ENCODE data around the gene PARP8.

The PARP8 gene

DNA sequence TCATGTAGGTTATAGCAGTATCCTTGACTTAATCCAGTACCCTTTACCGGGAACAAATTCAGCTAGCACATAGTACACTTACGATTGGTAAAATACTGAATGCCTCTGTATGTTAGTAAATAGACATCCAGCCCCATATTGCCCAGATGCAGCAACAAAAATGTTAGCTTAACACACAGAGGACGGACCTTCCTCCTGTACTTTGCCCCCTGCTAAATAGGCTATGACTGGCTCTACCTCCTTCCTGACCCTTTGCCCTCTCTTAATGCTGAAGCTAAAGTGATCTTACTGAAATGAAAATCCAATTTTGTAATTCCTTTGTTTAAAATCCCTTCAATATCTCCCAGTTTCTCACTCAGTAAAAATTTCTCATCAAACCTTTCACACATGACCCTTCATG is 183.1 kb downstream of the PARP8 start:
- H3K9me3 ChIP-seq (ENCODE audit: low read length) = no peaks in the 10 kb centered on the region
- H3K9ac ChIP-seq (ENCODE audit: low read length) = no peak overlapping the region
- no peaks in the 10 kb centered on the region for H3K27me3 ChIP-seq (ENCODE audit: insufficient read depth, low read length)
- no peak overlapping the region for H3K4me3 ChIP-seq (ENCODE audit: low read depth, low read length, poor library complexity, severe bottlenecking)
- peaks cover 18% of the 10 kb centered on the region for H3K4me1 ChIP-seq (ENCODE audit: insufficient read depth, low read length, severe bottlenecking)
- H3K27ac ChIP-seq (ENCODE audit: low read depth, low read length, poor library complexity, severe bottlenecking) = no peak overlapping the region
- no peak overlapping the region for H3K4me2 ChIP-seq (ENCODE audit: low read length)
- no peaks in the 10 kb centered on the region for H3K79me2 ChIP-seq (ENCODE audit: insufficient read depth, low read length)
- H3F3A ChIP-seq (ENCODE audit: insufficient read depth, low read length) = no peaks in the 10 kb centered on the region
- no peak overlapping the region for H2AFZ ChIP-seq (ENCODE audit: low read length)
- no peaks in the 10 kb centered on the region for H4K20me1 ChIP-seq (ENCODE audit: insufficient read depth, low read length)
- no peaks in the 10 kb centered on the region for H3K36me3 ChIP-seq (ENCODE audit: insufficient read depth, low read length)
- H3K9me2 ChIP-seq (ENCODE audit: low read depth, low read length) = no peaks in the 10 kb centered on the region
- TF ChIP-seq CTCF (IDR thresholded peaks at IDR 0.05; ENCODE audit: low read length) (no peak), EZH2 (IDR thresholded peaks at IDR 0.05; ENCODE audit: borderline replicate concordance, low read length) (no peak)

DNA sequence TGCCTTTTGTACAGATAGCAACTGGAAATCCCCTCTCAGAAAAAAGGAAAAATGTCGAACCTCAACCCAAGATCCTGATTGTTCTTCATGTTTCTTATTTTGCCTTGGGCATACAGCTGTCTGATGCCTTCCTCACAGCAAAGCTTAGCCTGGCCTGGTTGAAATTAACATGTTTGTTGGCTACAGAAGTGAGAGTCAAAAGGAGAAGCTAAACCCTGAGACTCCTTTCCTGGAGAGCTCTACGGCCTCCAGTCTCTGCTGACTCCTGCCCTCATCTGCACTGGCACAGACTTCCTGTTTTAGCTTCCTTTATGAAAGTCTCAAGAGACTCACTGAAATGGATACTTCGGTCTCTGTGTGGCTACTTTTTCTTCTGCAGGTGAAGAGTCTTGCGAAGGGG is 186.7 kb downstream of the PARP8 start:
- Histone ChIP-seq H3K27ac (ENCODE audit: low read depth, low read length, poor library complexity, severe bottlenecking) (peak overlapping the region; percentile 35), H3F3A (ENCODE audit: insufficient read depth, low read length) (no peaks in the 10 kb centered on the region), H3K9me3 (ENCODE audit: low read length) (no peaks in the 10 kb centered on the region), H3K9ac (ENCODE audit: low read length) (no peak overlapping the region), H3K4me3 (ENCODE audit: low read depth, low read length, poor library complexity, severe bottlenecking) (no peak overlapping the region), H3K4me1 (ENCODE audit: insufficient read depth, low read length, severe bottlenecking) (peaks cover 47% of the 10 kb centered on the region), H3K36me3 (ENCODE audit: insufficient read depth, low read length) (no peaks in the 10 kb centered on the region), H4K20me1 (ENCODE audit: insufficient read depth, low read length) (no peaks in the 10 kb centered on the region), H3K79me2 (ENCODE audit: insufficient read depth, low read length) (no peaks in the 10 kb centered on the region), H3K9me2 (ENCODE audit: low read depth, low read length) (no peaks in the 10 kb centered on the region), H2AFZ (ENCODE audit: low read length) (0 out of 2 replicates have a peak overlapping the region, but pooled peaks have one; percentile 18), H3K27me3 (ENCODE audit: insufficient read depth, low read length) (no peaks in the 10 kb centered on the region), H3K4me2 (ENCODE audit: low read length) (peak overlapping the region; percentile 31)
- TF ChIP-seq EZH2 (IDR thresholded peaks at IDR 0.05; ENCODE audit: borderline replicate concordance, low read length) (no peak), CTCF (IDR thresholded peaks at IDR 0.05; ENCODE audit: low read length) (no peak)

- Histone ChIP-seq H3K9me3 (ENCODE audit: low read length) (no peaks in the 10 kb centered on the region), H3K4me2 (ENCODE audit: low read length) (no peak overlapping the region)
These were observed 187.6 kb downstream of the PARP8 start for GRCh38 chr5:50854082-50854481.

More at GRCh38 chr5:50854082-50854481, 187.6 kb downstream of the PARP8 start:
- no peak overlapping the region for H2AFZ ChIP-seq (ENCODE audit: low read length)
- no peaks in the 10 kb centered on the region for H4K20me1 ChIP-seq (ENCODE audit: insufficient read depth, low read length)
- H3K27ac ChIP-seq (ENCODE audit: low read depth, low read length, poor library complexity, severe bottlenecking) = no peak overlapping the region
- H3K27me3 ChIP-seq (ENCODE audit: insufficient read depth, low read length) = no peaks in the 10 kb centered on the region
- H3K4me1 ChIP-seq (ENCODE audit: insufficient read depth, low read length, severe bottlenecking) = peaks cover 47% of the 10 kb centered on the region
- no peaks in the 10 kb centered on the region for H3K9me2 ChIP-seq (ENCODE audit: low read depth, low read length)
- no peak overlapping the region for H3K4me3 ChIP-seq (ENCODE audit: low read depth, low read length, poor library complexity, severe bottlenecking)
- no peaks in the 10 kb centered on the region for H3K79me2 ChIP-seq (ENCODE audit: insufficient read depth, low read length)
- no peak for TF ChIP-seq CTCF (IDR thresholded peaks at IDR 0.05; ENCODE audit: low read length)
- TF ChIP-seq EZH2 (IDR thresholded peaks at IDR 0.05; ENCODE audit: borderline replicate concordance, low read length) = no peak
- H3F3A ChIP-seq (ENCODE audit: insufficient read depth, low read length) = no peaks in the 10 kb centered on the region
- H3K36me3 ChIP-seq (ENCODE audit: insufficient read depth, low read length) = no peaks in the 10 kb centered on the region
- H3K9ac ChIP-seq (ENCODE audit: low read length) = no peak overlapping the region
